Neural cell (in vitro differentiated cells): ENCODE results near the gene ZYG11A.

Experiments
- CTCF ChIP-seq: fragments of 450-650 bp; IDR thresholded peaks from 2 replicates; pipeline ENCODE4 v1.5.1; 2014; ENCODE audit warnings: antibody characterized with exemption, mild to moderate bottlenecking, moderate library complexity; ENCODE audit not compliant: poor library complexity, severe bottlenecking
- EP300 ChIP-seq: fragments of 450-650 bp; conservative IDR thresholded peaks from 2 replicates; pipeline ENCODE4 v1.6.1; 2014; ENCODE audit warnings: antibody characterized with exemption, mild to moderate bottlenecking, moderate library complexity; ENCODE audit not compliant: poor library complexity, severe bottlenecking
- EZH2 ChIP-seq: fragments of 200-600, 300-800 bp; shearing (Covaris generic), sonication (generic); IDR thresholded peaks from 2 replicates; pipeline ENCODE4 v1.6.1; 2014; ENCODE audit warnings: antibody characterized with exemption, low read length, borderline replicate concordance, mild to moderate bottlenecking; ENCODE audit not compliant: insufficient read depth, poor library complexity, severe bottlenecking
- POLR2AphosphoS5 ChIP-seq: IDR thresholded peaks from 2 replicates; pipeline ENCODE4 v1.6.1; 2012
- RAD21 ChIP-seq: fragments of 450-650 bp; conservative IDR thresholded peaks from 2 replicates; pipeline ENCODE4 v1.6.1; 2014; ENCODE audit warnings: antibody characterized with exemption, mild to moderate bottlenecking, moderate library complexity
- REST ChIP-seq: IDR thresholded peaks from 2 replicates; pipeline ENCODE4 v1.6.1; 2012; ENCODE audit warnings: borderline replicate concordance

GRCh38 chr1:52914463-52914862 is 71.9 kb downstream of the ZYG11A start:
- TF ChIP-seq CTCF (no peak), REST (no peak), POLR2AphosphoS5 (no peak), RAD21 (no peak), EZH2 (no peak), EP300 (no peak)
